Ovary (tissue), 3 donors: ENCODE data around the gene OTULINL.

Experiments used
- POLR2A ChIP-seq: fragments of 450-650 bp; IDR thresholded peaks from one replicate; pipeline ENCODE4 v1.6.1; 2017; ENCODE audit warnings: antibody characterized with exemption, mild to moderate bottlenecking, moderate library complexity
- TF ChIP-seq, protein P1 (sequence below), 3 donors: fragments of 450-650 bp in 2 of 3; fragments of 200-600 bp in 1 of 3; IDR thresholded peaks; one replicate each; pipeline versions ENCODE4 v1.5.1 to v1.8.0; 2016 to 2022; ENCODE audit warnings: antibody characterized with exemption in 3 of 3, mild to moderate bottlenecking in 1 of 3
- donor health status: DM: no; HTN: no; CAD: no.

GRCh38 chr5:14576206-14576605 is 5.4 kb upstream of the OTULINL start:
- TF ChIP-seq, protein P1, sequence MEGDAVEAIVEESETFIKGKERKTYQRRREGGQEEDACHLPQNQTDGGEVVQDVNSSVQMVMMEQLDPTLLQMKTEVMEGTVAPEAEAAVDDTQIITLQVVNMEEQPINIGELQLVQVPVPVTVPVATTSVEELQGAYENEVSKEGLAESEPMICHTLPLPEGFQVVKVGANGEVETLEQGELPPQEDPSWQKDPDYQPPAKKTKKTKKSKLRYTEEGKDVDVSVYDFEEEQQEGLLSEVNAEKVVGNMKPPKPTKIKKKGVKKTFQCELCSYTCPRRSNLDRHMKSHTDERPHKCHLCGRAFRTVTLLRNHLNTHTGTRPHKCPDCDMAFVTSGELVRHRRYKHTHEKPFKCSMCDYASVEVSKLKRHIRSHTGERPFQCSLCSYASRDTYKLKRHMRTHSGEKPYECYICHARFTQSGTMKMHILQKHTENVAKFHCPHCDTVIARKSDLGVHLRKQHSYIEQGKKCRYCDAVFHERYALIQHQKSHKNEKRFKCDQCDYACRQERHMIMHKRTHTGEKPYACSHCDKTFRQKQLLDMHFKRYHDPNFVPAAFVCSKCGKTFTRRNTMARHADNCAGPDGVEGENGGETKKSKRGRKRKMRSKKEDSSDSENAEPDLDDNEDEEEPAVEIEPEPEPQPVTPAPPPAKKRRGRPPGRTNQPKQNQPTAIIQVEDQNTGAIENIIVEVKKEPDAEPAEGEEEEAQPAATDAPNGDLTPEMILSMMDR (IDR thresholded peaks at IDR 0.05): no peak
- no peak for TF ChIP-seq POLR2A
